Liver (tissue), 9 donors: Measurements from ENCODE around the gene ERCC4. TPM values are rescaled to one million over a fixed set of nuclear protein-coding genes. Genes with fewer than 3 reads are reported as not detected.

Source experiments
- DNase-seq: peaks from one replicate; pipeline ENCODE4 v3.0.0-alpha.2; 2017; ENCODE audit warnings: low spot score
- H3K27ac ChIP-seq, 2 donors: one replicate each; pipeline ENCODE4 v1.7.0; 2013; ENCODE audit warnings: inconsistent platforms in 2 of 2, low read length in 2 of 2, control low read depth in 1 of 2, low read depth in 1 of 2, mild to moderate bottlenecking in 1 of 2
- H3K27me3 ChIP-seq, 4 donors: one replicate each; pipeline versions ENCODE4 v1.6.1 to v1.7.0; 2013; ENCODE audit warnings: low read length in 3 of 4, inconsistent platforms in 1 of 4, mild to moderate bottlenecking in 1 of 4, moderate library complexity in 1 of 4; ENCODE audit not compliant: control insufficient read depth in 4 of 4, insufficient read depth in 4 of 4
- H3K36me3 ChIP-seq, 4 donors: one replicate each; pipeline versions ENCODE4 v1.6.1 to v1.7.0; 2013; ENCODE audit warnings: low read length in 3 of 4, mild to moderate bottlenecking in 3 of 4, low read depth in 1 of 4, moderate library complexity in 1 of 4; ENCODE audit not compliant: control insufficient read depth in 4 of 4, insufficient read depth in 3 of 4
- H3K4me1 ChIP-seq, 4 donors: one replicate each; pipeline versions ENCODE4 v1.6.1 to v1.7.0; 2013; ENCODE audit warnings: low read length in 3 of 4, mild to moderate bottlenecking in 3 of 4, moderate library complexity in 1 of 4; ENCODE audit not compliant: control insufficient read depth in 4 of 4, insufficient read depth in 4 of 4
- H3K4me3 ChIP-seq, 3 donors: one replicate each; pipeline versions ENCODE4 v1.6.1 to v1.7.0; 2013; ENCODE audit warnings: low read length in 3 of 3, control low read depth in 1 of 3, low read depth in 1 of 3, mild to moderate bottlenecking in 1 of 3
- H3K9ac ChIP-seq, 2 donors: one replicate each; pipeline ENCODE4 v1.7.0; 2013; ENCODE audit warnings: low read length in 2 of 2, mild to moderate bottlenecking in 2 of 2, moderate library complexity in 2 of 2, control low read depth in 1 of 2, low read depth in 1 of 2
- H3K9me3 ChIP-seq, 4 donors: one replicate each; pipeline versions ENCODE4 v1.6.1 to v1.7.0; 2013; ENCODE audit warnings: low read length in 3 of 4; ENCODE audit not compliant: control insufficient read depth in 4 of 4
- CTCF ChIP-seq: fragments of 150-350 bp; IDR thresholded peaks from 2 replicates; pipeline ENCODE4 v1.5.1; 2017; ENCODE audit warnings: improper control_type of control experiment, low read depth, low read length; ENCODE audit not compliant: missing input control
- EGR1 ChIP-seq, 2 donors: IDR thresholded peaks; 2 replicates each; pipeline ENCODE4 v1.6.1; 2016 to 2018; ENCODE audit warnings: antibody characterized with exemption in 2 of 2, low read depth in 2 of 2
- FOXA1 ChIP-seq: IDR thresholded peaks from 2 replicates; pipeline ENCODE4 v1.6.1; 2016; ENCODE audit warnings: antibody characterized with exemption
- FOXA2 ChIP-seq: IDR thresholded peaks from 2 replicates; pipeline ENCODE4 v1.6.1; 2016; ENCODE audit warnings: antibody characterized with exemption
- HNF4G ChIP-seq: IDR thresholded peaks from 2 replicates; pipeline ENCODE4 v1.6.1; 2016; ENCODE audit warnings: antibody characterized with exemption
- NR2F2 ChIP-seq: IDR thresholded peaks from 2 replicates; pipeline ENCODE4 v1.6.1; 2016; ENCODE audit warnings: antibody characterized with exemption
- RAD21 ChIP-seq, 2 donors: IDR thresholded peaks; 2 replicates each; pipeline ENCODE4 v1.6.1; 2016; ENCODE audit warnings: antibody characterized with exemption in 2 of 2, mild to moderate bottlenecking in 2 of 2
- SP1 ChIP-seq: IDR thresholded peaks from 2 replicates; pipeline ENCODE4 v1.6.1; 2018; ENCODE audit warnings: antibody characterized with exemption, mild to moderate bottlenecking
- TAF1 ChIP-seq: conservative IDR thresholded peaks from 2 replicates; pipeline ENCODE4 v1.6.1; 2016; ENCODE audit warnings: antibody characterized with exemption, mild to moderate bottlenecking
- ZBTB33 ChIP-seq: IDR thresholded peaks from 2 replicates; pipeline ENCODE4 v1.6.1; 2016; ENCODE audit warnings: antibody characterized with exemption
- WGBS: extraction: QIAGEN DNeasy Blood & Tissue Kit; methylation state at CpG from one replicate; pipeline ENCODE4 v1.1.7; 2013; 5-methylcytosine and 5-hydroxymethylcytosine counted together
- polyA plus RNA-seq, 2 donors: library from polyadenylated mRNA; stranded (reverse) in 1 of 2; unstranded in 1 of 2; fragments of 200-250 nt in 1 of 2; fragments of >200 nt in 1 of 2; fragmentation: Nextera tagmentation in 1 of 2; extraction: Ambion mirVana in 1 of 2; gene quantifications; one replicate each; pipeline versions ENCODE4 v1.2.1 to v1.2.3, GENCODE V29; 2013 to 2015
- total RNA-seq, 2 donors: library from RNA; depleted of rRNA; stranded (reverse); fragments of >200 nt; gene quantifications; one replicate each; pipeline ENCODE4 v1.2.3, GENCODE V29; 2014
- TF ChIP-seq, protein P1 (sequence below): IDR thresholded peaks from 2 replicates; pipeline ENCODE4 v1.6.1; 2016; ENCODE audit warnings: antibody characterized with exemption, mild to moderate bottlenecking
- TF ChIP-seq, protein P2 (sequence below): IDR thresholded peaks from 2 replicates; pipeline ENCODE4 v1.6.1; 2016; ENCODE audit warnings: antibody characterized with exemption
- donor health status: healthy.
- donor health status: healthy.
- donor health status: healthy.
- donor health status: healthy.
- donor health status: healthy.

ERCC4 gene
- total and polyA plus RNA-seq, 4 donors: 1.6 to 11.1 (median 4.9) TPM

DNA sequence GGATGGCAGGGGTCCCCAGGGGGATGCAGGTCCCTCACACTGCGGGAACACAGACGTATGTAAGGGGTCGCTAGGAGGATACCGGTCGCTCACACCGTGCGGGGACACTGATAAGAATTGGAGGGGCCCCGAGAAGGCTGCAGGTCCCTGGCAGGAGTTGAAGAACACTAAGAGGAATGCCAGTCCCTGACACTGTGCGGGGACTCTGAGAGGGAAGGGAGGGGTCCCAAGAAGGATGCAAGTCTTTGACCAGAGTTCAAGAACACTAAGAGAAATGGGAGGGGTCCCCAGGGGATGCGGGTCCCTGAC is 510 bp downstream of the ERCC4 start (continued):
- TF ChIP-seq ZBTB33 (no peak), SP1 (no peak), FOXA2 (no peak), FOXA1 (no peak), HNF4G (no peak), EGR1 (IDR thresholded peaks at IDR 0.05; ENCODE audit: low read depth in 2 of 2) (no peak), NR2F2 (no peak), TAF1 (no peak)
- TF ChIP-seq, protein P1, sequence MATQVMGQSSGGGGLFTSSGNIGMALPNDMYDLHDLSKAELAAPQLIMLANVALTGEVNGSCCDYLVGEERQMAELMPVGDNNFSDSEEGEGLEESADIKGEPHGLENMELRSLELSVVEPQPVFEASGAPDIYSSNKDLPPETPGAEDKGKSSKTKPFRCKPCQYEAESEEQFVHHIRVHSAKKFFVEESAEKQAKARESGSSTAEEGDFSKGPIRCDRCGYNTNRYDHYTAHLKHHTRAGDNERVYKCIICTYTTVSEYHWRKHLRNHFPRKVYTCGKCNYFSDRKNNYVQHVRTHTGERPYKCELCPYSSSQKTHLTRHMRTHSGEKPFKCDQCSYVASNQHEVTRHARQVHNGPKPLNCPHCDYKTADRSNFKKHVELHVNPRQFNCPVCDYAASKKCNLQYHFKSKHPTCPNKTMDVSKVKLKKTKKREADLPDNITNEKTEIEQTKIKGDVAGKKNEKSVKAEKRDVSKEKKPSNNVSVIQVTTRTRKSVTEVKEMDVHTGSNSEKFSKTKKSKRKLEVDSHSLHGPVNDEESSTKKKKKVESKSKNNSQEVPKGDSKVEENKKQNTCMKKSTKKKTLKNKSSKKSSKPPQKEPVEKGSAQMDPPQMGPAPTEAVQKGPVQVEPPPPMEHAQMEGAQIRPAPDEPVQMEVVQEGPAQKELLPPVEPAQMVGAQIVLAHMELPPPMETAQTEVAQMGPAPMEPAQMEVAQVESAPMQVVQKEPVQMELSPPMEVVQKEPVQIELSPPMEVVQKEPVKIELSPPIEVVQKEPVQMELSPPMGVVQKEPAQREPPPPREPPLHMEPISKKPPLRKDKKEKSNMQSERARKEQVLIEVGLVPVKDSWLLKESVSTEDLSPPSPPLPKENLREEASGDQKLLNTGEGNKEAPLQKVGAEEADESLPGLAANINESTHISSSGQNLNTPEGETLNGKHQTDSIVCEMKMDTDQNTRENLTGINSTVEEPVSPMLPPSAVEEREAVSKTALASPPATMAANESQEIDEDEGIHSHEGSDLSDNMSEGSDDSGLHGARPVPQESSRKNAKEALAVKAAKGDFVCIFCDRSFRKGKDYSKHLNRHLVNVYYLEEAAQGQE: no peak

DNA sequence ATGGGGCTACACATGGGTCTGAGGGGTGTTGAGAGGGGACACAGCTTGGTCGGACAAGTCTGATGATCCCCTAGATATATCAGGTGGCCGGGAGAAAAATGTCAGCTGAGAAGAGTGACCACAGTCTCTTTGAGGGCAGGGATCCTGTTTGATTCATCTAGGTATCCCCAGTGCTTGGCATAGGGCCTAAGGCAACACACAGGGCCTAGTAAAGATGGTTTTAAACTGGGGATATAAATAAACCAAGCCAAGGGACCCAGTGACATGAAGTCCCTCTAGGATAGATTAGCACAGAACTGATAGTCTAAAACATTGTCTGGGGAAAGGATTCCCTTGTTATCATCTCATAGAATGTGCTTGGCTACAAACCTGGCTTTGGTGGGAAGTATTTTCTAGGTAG is 1.4 kb downstream of the ERCC4 start:
- Histone ChIP-seq H3K9me3 (no peaks in the 10 kb centered on the region), H3K9ac (peak overlapping the region in 1 of 2 donors; percentile 3), H3K4me1 (peaks cover 9 to 22% (median 16%) of the 10 kb centered on the region in 4 donors), H3K4me3 (no peak overlapping the region), H3K36me3 (peaks cover 0 to 8% (median 3%) of the 10 kb centered on the region in 4 donors), H3K27me3 (no peaks in the 10 kb centered on the region), H3K27ac (no peak overlapping the region)
- TF ChIP-seq, protein P2, sequence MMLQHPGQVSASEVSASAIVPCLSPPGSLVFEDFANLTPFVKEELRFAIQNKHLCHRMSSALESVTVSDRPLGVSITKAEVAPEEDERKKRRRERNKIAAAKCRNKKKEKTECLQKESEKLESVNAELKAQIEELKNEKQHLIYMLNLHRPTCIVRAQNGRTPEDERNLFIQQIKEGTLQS: no peak
- no peak for TF ChIP-seq HNF4G
- TF ChIP-seq, protein P1: no peak
- no peak for DNase-seq
- WGBS: 83% methylated on average over 2 of the region's 2 CpGs

DNA sequence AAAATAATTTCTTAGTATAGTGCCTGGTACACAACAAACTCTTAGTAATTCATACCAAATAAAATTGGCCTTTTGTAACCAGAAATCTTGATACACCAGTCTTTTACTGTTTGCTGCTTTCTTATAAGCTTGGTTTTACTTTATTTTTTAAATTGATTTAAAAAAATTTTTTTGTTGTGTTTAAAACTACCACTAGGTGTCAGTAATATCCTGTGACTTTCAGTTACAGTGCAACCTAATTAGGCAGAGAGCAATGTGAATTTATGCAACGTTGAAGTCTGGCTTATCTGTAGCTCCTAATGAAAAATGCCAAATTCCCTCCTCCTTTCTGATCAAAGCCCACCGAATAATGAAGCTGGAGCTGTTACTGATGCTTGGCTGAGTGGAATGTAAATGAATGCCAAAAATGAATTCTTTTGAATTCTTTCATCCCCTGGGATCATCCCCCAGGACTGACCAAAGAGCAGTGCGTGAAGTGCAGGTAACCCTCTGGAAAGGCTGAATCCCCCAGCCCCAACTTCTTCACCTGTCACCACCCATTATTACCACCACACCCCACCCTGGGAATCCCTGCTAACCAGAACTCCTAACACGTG is 3.8 kb downstream of the ERCC4 start:
- no peaks in the 10 kb centered on the region for H3K27me3 ChIP-seq
- no peak overlapping the region for H3K4me3 ChIP-seq
- TF ChIP-seq, protein P2: no peak
- TF ChIP-seq RAD21 (IDR thresholded peaks at IDR 0.05) (peak; percentile 90 to 91), CTCF (peak; percentile 48)
- no peak overlapping the region for H3K9ac ChIP-seq
- no peaks in the 10 kb centered on the region for H3K9me3 ChIP-seq
- peaks cover 2 to 11% (median 6%) of the 10 kb centered on the region in 4 donors for H3K36me3 ChIP-seq
- 46% methylated on average over 4 of the region's 4 CpGs for WGBS
- no peak for DNase-seq
- peaks cover 9 to 22% (median 16%) of the 10 kb centered on the region in 4 donors for H3K4me1 ChIP-seq
- H3K27ac ChIP-seq: no peak overlapping the region
